Effector CD8-positive, alpha-beta T cell (primary cell): ENCODE data around the gene GALNT18.

ENCODE experiments used
- DNase-seq: peaks from one replicate; lab custom pipeline; 2025; lab: John Stamatoyannopoulos, UW

GALNT18 gene

GRCh38 chr11:11432621-11433319 lies 189.0 kb downstream of the GALNT18 start:
- no peak for DNase-seq

DNA sequence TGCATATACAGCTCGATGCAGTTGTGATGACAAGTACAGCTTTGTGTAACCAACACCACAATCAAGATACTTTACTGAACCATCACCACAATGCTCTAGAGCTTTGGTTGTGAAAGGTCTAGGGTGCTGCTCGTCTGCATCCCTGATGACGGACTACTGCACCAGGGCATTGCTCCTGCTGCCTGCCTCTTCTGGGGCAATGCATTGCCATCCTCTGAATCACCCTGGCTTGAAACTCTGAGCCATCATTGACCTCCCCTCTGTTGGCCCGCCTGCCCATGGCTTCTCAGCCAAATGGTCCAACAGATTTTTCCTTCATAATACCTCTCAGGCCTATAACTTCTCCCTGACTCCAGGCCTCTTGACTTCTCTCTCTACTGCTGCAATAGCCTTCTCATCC lies 191.4 kb downstream of the GALNT18 start:
- DNase-seq, result no peak

DNA sequence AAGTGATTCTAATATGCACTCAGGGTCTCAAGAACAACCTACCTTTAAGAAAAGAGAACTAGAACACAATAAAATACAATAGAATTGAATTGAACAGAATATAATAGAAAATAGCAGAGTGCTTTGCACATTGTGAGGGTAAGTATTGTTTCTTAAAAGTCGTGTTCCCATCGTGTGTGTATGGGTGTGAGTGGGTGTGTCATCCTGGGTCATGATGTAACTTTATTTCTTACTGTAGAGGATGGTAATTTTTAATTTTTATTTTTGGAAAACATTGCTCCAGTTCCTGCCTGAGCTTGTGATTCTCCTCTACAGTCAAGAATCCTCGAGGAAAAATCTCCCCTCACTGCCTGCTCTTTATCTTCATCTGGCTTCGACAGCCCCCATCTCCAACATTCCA lies 193.1 kb downstream of the GALNT18 start:
- no peak for DNase-seq

GRCh38 chr11:11427542-11427941 lies 194.3 kb downstream of the GALNT18 start:
- no peak for DNase-seq

DNA sequence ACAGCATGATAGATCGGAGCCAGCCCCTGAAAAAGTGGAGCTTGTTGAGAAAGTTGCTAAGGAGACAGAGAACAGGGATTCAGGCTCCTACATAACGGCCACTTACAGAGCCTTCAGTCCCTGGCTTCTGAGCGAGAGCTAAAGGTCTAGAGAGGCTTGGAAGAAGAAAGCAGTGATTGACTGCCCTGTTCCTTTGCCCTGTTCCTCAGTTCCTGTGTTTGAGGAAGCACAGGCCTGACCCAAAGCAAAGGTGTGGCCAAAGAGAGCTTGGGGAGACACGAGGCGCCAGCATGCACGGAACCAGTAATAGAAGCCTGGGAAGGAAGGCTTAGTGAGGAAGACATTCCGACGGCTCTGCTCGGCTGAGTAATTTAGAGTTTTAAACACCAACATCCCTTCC lies 194.7 kb downstream of the GALNT18 start:
- DNase-seq, result no peak

DNA sequence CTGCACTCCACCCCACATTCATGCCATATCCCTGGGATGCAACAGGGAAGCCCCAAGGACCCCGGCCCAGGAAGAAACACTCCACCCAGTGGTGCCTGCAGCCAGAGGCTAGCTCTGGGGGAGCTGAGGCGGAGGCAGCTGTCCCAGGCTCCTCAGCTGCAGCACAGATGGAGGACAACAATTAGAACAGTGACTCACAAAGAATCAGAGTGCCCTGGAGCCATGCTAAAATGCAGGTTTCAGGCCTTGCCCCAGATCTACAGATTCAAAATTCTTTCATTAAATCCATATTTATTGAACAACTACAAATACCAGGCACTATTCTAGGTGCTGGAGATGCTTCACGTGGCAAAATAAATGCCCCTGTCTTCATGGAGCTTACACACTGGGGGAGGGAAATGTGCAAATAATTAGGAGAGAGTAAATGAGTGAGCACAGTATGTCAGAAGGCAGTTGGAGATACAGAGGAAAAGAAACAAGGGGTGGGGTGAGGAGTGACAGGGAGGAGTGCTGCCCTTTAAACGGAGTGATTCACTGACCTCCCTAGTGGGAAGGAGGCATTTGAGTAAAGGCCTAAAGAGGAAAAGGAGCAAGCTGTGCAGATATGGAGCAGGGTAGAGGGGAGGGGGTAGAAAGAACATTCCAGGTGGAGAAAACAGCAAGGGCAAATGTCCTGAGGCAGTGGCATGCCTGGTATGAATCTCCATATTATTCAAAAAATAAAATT lies 195.4 kb downstream of the GALNT18 start:
- no peak for DNase-seq

GRCh38 chr11:11425806-11426205 lies 196.0 kb downstream of the GALNT18 start:
- no peak for DNase-seq

- no peak for DNase-seq
Observed at GRCh38 chr11:11424688-11425087, 197.1 kb downstream of the GALNT18 start.

DNA sequence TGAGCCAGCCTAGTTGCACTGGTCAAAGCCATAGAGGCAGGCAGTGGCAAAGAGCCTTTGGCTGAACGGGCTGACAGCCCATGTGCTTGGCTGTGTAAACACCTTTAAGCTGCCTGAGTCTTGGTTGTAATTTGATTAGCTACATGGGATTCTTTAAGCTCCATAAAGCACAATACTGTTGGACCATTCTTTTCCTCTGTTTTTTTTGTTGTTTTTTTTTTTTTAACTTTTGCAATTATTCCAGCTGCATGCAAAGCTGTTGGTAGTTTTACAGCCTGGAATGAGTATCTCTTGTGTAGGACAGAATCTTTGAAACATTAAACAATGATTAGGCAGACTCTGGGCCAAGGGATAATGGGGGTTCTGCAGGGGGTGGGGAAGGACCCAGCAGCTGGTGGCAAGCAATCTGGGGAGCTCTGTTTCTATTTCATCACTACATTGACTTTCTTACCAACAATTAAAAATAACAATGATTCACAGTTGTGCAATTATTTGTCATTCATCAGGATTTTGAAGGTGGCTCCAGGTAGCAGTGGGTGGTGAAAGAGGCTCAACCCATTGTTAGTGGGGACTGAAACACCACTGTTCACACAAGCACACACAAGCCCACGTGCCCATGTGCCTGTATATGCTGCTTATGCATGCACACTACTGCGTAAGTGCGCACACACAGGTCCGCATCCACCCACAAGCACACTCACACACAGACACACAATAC lies 199.2 kb downstream of the GALNT18 start:
- DNase-seq, result no peak

DNA sequence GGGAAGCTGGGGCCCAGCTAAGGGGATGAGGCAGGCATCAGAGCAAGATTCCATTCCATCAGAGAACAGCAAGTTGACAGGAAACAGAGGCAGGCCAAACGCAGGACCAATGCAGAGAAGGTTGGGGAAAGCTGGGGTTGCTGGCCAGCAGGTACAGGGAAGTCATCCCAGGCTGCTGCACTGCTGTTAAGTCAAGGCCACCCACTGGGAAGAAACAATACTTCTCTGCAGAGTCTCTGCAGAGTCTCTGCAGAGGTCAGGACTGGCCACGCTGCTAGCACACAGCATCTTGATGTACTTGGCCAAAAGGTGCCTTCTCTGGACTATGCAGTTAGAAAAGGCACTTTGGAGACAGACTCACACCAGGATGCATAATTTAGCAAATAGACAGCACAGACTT lies 200.3 kb downstream of the GALNT18 start:
- no peak for DNase-seq

GRCh38 chr11:11420899-11421285 lies 200.9 kb downstream of the GALNT18 start:
- no peak for DNase-seq

- DNase-seq, result no peak
Observed at GRCh38 chr11:11420191-11420898, 201.5 kb downstream of the GALNT18 start.

- DNase-seq, result no peak
Observed at GRCh38 chr11:11419747-11420146, 202.1 kb downstream of the GALNT18 start.

DNA sequence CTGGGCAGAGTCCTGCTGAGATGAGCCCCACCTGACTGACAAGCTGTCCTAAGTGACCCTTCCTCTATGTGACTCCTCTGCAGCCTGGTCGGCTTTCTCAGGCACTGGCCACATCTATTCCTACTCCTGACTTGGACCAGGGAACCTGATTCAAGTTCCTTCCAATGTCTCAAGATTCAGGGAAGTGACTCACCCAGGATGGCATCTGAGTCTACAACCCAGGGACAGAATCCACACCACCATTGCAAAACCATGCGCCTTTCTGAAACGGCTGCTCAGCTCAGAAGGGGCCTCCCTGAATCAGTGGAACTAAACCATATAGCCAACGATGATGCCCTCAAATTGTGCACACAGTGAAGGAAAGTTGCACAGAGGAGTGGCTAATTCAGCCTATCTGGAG lies 204.9 kb downstream of the GALNT18 start:
- DNase-seq, result no peak

- no peak for DNase-seq
Observed at GRCh38 chr11:11416502-11416901, 205.3 kb downstream of the GALNT18 start.

GRCh38 chr11:11415901-11416300 lies 205.9 kb downstream of the GALNT18 start:
- DNase-seq, result no peak

- DNase-seq, result no peak
Observed at GRCh38 chr11:11414996-11415395, 206.8 kb downstream of the GALNT18 start.

GRCh38 chr11:11413776-11414175 lies 208.0 kb downstream of the GALNT18 start:
- DNase-seq, result no peak

GRCh38 chr11:11411401-11411985 lies 210.3 kb downstream of the GALNT18 start:
- no peak for DNase-seq

DNA sequence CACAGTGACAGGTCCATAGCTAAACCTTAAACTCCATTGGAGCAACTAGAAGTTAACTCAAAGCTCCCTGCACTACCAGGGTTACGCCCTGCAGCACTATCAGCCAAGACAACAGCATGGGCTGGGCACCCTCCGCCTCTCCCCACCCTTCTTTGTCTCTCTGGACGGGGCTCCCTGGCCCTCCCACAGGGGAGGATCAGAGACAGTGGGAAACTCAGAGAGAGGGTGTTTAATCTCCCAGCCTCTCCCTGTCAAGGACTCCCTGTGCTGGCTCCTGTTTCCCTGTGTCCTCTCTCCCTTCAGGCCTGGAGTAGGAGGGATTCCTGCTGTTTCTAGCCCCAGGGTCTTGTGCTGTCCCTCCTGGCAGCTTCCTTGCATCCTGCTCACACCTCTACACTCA lies 211.9 kb downstream of the GALNT18 start:
- no peak for DNase-seq

GRCh38 chr11:11409224-11409623 lies 212.6 kb downstream of the GALNT18 start:
- no peak for DNase-seq
